HG03139 (cell line): ENCODE measurements around the gene ATF6.

Experiments
- ATAC-seq: cut with Tn5 transposase; IDR thresholded peaks from one replicate; pipeline ENCODE4 v1.9.1; 2021; ENCODE audit not compliant: unreplicated experiment

Gene ATF6

DNA sequence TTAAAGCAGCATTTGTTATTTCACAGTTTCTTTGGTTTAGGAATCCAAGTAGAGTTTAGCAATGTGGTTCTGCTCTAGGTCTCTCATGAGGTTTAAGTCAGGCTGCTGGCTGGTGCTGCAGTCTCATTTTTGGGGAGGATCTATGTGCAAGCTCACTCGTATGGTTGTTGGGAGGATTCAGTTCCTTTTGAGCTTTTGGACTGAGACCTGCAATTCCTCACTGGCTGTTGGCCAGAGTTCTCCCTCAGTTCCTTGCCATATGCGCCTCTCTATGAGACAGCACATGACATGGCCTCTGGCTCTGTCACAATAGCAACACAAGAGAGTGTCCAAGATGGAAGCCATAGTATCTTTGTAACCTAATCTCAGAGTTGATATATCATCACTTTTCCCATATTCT is 166.5 kb downstream of the ATF6 start:
- no peak for ATAC-seq

DNA sequence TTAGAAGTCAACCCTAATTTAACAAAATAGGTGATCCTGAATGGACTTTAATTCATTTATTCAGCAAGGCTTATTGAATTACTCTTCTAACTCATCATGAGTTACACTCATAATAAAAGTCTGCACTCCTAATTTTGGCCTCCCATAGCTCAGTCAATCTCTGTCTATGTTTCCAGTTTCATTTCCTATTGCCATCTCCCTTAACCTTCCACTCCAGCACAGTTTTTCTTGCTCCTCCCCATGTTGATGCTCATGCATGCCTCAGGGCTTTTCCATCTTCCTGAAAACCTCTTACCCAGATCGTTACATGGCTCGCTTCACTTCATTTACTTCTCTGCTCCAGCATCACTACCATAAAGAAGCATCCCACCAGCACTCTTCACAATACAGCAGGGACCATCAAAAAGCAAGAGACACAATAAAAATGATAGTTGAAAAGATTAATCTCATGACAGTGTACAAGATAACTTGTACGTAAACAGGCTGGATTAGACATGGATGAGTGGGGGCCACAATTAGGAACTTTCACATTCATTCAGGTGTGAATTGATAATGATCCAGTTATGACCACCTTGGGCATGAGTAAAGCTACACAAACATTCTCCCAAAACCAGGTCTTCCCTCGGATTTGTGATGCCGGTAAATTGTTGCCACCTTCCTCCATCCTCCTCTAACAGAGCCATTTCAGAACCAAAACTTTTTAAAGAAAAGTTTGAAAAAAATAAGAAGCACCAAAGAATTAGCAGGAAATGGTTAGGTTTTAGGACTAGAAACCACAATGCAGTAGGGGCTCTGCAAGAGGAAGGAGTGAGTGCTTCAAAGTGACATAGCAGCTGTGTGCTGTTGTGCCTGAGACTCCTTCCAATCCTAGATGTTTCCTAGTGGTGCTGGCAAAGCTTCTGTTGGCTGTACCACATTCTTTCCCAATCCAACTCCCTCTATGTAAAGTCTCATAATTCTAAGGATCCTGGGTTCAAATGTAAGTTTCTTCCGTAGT is 167.8 kb downstream of the ATF6 start:
- no peak for ATAC-seq

DNA sequence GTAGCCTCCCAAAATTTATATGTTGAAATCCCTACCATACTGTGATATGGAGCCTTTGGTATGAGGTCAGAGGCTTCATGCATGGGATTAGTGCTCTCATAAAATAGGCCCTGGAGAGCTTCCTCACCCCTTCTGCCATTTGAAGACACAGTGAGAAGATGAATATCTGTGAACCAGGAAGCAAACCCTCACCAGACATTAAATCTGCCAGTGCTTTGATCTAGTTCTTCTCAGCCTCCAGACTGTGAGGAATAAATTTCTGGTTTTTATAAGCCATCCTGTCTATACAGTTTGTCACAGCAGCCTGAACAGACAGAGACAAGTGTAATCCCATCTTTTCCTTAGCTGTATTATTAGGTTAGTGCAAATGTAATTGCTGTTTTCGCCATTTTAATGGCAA is 169.1 kb downstream of the ATF6 start:
- ATAC-seq = no peak

DNA sequence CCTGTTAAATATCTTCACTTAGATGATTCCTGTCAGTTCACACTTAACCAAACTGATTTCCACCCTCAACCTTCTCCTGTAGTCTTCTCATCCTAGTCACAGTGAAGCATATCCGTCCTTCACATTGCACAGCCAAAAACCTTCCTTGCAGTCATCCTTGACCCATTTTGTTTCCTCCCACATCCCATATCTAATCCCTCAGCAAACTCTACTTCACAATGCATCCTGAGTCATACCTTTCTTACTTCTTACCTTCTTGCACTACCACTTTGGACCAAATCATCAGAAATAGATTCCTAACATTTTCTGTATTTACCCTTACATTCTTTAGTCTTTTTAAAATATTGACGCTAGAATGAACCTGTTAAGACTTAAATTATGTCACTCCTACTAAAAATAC is 170.7 kb downstream of the ATF6 start:
- no peak for ATAC-seq

DNA sequence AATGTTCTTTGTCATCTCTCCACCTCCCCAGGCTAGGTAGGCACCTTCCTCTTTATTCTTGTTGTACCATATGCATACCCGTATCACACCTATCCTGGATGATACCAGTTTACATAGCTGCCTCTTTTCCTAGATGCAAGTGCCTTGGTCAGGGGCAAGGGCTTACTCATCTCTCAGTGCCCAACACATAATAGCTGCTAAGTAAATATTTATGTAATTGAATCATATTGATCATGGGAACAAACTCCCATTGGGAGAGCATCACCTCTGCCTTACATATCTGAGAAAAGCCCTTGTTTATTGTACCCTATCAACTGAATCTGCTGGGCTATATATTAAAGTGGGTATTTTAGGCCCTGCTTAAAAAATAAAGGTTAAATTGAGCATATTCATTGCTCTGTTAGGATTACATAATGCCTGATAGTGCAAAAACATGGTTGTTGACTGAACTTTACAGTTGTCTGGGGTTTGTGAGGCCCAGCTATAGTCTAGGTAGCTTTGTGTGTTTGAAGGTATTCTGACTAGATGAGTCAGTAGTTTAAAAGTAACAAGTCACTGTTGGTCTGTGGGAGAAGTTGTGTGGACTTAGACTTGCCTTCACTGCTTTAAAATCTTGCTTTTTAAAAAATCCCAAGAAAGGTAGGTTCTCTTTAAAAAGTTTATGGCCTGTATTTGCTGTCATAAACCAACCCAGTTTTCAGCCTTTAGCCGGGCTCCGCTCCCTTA is 174.9 kb downstream of the ATF6 start:
- no peak for ATAC-seq

DNA sequence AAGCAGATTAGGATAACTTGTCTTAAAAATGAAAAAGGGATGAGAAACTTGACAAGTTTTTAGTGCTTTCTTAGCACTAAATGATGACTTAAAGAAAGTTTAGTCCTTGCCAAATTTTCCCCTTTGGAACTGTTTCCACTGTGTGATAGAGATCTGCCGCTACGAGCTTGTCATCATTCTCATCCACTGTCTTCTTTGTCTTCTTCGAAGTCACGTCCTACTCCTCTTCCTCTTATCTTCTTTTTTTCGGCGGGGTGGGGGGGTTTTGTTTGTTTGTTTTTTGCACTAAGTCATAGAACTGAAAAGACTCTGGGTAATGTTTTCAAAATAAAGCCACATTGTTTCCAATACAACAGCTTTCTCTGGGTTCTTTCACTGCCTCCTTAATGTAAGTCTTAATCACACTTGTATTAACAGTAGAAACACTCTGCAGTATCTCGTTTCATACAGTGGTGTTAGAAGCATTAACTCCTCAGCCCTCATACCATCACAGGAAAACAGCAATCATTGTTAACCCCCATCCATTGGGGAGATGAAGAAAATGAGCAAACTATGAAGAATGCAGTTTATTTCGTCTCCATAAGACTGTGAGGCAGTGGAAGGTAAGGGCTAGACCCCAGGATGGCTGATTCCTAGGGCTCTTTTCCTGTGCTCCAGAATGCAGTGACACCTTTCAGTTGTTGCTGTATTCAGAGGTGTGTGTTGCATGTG is 175.8 kb downstream of the ATF6 start:
- ATAC-seq = no peak

DNA sequence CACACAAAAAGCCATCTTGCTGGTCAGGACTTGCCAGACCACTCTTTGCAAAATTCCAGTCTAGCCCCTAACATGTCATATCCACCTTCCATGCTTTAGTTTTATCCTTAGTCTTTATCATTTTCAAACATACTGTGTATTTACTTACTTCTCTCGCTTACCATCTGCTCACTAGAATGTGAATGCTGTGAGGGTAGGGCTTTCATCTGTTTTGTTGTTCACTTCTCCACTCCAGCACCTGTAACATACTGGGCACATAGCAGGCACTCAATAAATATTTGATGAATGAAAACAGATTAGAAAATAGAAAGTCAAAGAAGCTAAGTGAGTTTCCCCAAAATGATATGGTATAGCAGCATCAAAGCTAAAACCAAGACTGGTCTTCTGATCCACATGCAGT is 177.6 kb downstream of the ATF6 start:
- no peak for ATAC-seq

DNA sequence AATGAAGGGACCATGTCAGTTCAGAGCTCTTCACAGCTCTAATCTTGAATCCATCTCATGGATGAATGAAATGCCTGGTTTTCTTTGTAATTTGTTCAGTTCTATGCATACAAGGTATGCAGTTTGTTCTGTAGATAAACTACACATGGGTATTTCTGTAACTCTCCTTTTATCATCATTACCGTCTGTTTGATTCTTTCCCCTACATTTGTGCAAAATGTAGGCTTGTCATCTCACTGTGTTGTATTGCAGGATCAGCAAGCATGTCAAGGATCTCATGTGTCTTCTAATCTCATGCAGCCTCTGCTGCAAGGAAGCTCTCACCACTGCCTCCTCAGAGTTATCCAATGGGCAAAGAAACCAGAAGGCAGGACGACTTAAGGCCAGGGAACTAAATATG is 178.3 kb downstream of the ATF6 start:
- no peak for ATAC-seq

DNA sequence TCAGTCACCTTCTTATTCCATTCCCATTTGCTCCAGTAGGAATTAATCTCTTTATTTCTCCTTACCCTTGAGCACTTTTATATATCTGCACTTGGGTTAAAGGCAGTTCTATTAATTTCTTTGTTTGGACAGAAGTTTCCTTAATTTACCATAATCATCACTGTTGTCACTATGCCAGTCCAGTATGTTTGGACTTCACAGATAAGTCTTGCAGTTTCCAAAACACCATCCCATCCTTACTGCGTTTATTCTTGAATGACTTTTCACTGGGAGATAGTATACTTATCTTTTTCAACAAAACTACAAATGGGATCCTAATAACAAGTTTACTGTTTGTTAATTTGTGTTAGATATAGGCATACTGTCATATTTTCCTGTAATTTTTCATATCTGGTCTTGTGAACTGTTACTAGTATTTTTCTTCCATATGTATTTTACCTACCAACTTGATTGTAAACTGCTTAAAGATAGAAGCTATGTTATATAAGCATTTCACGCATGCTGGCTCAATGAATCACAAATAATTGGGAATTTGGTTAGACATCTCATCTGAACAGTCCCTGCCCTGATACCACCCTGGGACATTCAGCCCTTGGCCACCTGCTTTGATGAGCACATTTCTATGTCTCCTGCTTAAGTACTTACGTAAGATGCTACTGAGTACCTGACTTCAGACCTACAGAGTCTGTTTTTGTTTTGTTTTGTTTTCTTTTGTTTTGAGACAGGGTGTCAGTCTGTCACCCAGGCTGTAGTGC is 179.4 kb downstream of the ATF6 start:
- ATAC-seq = no peak

DNA sequence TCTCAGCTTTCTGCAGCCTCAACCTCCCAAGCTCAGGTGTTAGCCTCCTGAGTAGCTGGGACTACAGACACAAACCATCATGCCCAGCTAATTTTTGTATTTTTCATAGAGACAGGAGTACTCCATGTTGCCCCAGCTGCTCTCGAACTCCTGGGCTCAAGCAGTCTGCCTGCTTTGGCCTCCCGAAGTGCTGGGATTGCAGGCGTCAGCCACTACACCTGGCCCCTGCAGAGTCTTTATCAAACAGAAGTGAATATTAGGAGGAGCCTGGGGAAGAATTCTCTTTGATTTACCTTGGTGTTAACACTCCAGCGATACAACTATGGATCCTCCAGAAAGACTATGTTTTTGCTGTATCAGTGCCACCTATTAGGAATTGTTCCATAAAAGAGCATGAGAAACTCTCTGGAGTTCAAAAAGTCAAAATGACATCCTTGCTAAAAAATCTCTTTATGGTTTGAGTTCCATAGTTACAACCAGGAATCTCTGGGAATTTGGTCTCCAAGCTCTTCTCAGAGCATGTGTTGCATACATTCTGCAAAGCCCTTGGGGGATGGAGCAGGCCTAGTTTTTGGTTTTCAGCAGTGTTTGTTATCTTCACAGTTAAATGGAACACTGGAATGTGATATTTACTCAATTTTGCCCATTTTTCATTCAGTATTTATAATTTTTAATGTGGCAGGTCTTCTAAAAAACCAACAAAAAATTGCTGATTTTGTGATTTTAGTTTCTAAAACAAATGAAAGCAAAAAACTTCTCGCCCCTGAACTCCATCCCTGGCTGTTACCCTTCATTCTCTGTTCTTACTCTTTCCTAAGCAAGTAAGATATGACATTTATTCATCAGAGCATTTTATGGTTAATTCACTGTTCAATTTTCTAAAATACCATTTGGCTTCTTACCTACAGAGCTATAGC is 180.2 kb downstream of the ATF6 start:
- no peak for ATAC-seq

DNA sequence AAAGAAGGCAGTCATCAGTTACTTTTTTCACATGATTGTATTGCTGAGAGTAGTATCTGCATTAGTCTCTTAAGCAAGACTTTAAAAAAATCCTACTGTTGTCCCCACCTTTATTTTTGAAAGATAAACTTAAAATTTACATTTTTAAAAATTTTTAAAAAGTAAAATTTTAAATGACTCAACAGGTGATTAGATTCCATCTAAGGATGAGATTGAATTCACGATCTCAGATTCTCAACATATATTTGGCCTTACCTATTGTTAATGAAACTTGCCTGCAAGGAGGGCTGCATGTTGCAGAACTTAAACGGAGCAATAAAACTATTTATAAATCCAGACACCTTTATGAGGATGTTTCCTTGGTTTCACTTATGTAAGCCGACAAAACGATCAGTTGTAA is 182.3 kb downstream of the ATF6 start:
- no peak for ATAC-seq

DNA sequence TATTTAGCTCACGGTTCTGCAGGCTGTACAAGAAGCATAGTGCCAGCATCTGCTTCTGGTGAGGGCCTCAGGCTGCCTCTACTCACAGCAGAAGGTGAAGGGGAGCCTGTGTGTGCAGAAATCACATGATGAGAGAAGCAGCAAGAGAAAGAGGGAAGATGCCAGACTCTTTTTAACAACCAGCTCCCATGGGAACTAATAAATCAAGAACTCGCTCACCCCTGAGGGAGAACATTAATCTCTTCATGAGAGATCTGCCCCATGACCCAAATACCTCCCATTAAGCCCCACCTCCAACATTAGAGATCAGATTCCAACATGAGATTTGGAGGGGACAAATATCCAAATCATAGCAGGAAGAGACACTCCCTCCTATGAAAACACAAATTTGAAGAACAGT is 183.4 kb downstream of the ATF6 start:
- no peak for ATAC-seq

DNA sequence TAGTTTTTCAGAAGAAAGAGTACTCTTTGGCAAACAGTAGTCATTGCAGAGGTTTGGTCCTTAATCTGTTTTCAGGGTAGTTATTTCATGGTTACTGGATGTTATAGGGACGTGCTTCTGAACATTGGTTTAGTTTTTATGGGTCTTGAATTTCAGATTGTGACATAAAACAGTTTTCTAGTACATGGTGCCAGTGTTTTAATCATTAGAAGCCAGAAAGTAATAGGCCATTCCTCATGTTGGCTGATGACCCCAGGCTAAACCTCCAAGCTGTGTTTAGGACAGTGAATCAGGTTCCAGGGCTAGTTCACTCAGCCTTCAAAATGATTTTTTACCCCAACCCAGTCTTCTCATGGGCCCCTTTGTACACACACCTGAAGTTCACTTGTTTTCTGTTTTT is 184.3 kb downstream of the ATF6 start:
- no peak for ATAC-seq

DNA sequence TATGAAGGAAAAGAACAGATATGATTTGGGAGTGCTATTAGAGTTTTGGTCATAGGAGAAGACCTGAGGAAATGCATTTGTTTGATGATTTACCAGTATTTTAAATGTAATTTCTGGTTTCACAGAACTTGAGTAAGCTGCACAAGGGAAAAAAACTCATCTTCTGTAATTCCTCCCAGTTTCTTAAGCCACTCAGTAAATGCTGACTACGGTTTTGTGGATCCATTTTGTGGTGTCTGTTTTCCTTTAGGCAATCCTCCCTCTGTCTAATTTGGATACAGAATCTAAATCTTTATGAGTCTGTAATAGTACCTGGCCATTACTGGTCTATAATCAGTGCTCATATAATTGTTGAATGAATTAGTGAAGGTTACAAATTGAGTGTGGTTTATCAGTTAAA is 185.5 kb downstream of the ATF6 start:
- no peak for ATAC-seq

DNA sequence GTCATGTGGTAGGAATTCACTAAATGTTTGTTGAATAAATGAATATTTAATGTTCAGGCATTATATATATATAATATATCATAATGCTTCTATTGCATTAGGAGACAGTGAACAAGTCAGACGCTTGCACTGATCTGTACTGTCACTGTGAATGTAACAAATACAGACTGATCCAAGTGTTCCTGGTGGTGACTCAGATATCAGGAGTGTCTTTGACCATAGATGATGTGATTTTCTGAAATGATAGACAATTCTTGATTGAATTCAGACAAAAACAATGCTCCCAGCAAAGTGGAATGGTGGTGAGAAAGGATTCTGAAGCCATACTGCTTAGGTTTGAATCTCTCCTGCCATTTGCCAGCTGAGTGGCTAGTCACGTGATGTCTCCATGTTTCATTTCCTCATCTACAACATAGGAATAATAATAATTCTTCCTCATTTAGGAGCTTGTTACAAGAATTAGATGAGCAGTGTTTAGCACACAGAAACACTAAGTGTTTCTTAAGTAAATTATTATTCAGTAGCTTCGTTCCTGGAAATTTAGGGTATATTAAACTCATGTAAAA is 186.6 kb downstream of the ATF6 start:
- no peak for ATAC-seq

DNA sequence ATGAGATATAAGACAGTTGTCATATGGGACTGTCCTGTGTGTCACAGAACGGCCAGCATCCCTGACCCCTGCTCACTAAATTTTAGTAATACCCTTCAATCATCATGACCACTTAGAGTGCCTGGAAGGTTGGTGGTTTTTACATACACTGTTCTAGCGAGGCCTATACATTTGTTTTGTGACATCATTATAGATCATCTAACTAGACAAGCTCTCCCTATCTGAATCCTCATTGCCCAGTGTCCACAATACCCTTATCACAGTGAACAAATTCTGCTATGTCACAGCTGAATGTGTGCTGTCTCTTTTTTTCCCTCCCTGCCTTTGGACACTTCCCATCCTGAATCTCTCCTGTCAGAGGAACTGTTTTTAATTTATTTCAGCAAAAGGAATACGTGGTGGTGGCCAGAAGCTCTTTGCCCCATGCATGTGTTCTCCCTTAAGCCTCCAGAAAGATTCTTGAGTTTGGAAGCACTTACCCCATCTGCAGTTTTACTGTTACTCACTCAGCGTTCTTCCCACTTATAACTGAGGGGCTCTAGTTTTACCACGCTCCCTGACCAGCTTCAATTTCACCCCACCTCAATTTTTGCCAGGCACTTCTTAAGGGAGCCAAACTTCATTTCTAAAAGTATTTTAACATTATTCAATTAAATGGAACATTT is 187.3 kb downstream of the ATF6 start:
- ATAC-seq = no peak

DNA sequence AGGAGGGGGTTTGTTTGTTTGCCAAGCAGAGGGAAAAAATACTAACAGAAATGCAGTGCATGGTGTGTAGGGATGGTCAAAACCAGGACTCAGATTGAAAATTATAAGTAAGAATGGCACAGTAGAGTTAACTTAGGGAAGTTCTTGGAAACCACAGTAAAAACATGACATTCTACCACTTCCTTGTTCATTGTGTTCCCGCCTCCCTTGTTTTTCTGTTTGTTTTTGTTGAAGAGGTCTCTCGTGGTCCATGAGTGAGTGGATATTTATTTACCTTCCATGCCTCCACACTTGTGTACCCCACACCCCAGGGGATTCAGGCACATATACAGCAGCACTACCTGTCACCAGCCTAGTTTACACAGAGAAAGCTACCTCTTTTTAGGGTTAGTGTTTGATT is 187.9 kb downstream of the ATF6 start:
- ATAC-seq = no peak

DNA sequence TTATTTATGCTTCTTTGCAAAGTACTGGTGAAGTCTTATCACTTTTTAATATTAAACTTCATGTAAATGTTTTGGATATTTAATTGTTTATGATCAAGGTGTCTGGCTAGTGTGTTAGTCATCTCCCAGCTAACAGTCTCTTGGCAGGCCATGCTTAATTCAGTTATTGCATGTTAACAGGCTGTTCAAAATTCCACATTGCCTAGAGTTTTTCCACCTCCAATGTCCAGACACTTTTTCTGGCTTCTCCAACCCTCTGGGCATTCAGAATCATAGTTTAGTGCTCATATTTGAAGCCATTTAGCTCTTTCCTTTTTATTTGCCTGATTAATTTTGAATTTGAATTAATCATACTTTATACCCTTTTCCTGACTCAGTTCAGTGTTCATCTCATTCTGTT is 188.3 kb downstream of the ATF6 start:
- no peak for ATAC-seq

DNA sequence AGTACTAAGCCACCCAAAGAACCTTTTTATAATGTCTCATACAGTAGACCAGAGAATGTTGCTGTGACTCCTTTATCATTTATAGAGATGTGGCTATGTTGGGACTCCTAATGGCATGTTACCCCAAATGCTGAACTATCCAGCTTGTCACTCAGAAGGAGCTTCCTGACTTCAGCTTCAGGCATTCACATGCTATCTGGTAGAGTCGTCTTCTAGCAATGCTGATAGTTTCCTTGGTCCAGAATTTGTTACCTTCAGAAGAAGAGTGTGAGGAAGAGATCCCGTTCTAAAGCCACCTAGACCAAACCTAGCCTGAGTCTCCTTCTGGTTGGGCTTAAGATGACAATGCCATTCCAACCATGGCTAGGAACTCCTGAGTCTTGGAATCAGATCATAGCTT is 189.5 kb downstream of the ATF6 start:
- ATAC-seq = no peak
